Heart right ventricle (tissue), 16 donors: ENCODE measurements around the gene MBNL1. TPM values are rescaled to one million over a fixed set of nuclear protein-coding genes. Genes with fewer than 3 reads are reported as not detected.
A peak's percentile ranks its signal among the peaks of the same experiment; 100 is the strongest.

Experiments
- ATAC-seq, 8 donors: fragments of 200-7000 bp; cut with Tn5 transposase; one replicate each; pipeline ENCODE4 v1.9.1; 2020; ENCODE audit warnings: mild to moderate bottlenecking in 8 of 8, moderate library complexity in 8 of 8, moderate number of reproducible peaks in 1 of 8
- DNase-seq, 2 donors: peaks; one replicate each; pipeline ENCODE4 v3.0.0-alpha.2; 2020
- H3K27ac ChIP-seq, 10 donors: fragments of 200-600 bp; sonication (generic) in 2 of 10; one replicate each; pipeline versions ENCODE4 v1.5.0 to v1.8.0; 2020 to 2022; ENCODE audit warnings: mild to moderate bottlenecking in 3 of 10
- H3K27me3 ChIP-seq, 7 donors: fragments of 200-600 bp; one replicate each; pipeline ENCODE4 v1.8.0; 2021 to 2022; ENCODE audit warnings: mild to moderate bottlenecking in 2 of 7
- H3K36me3 ChIP-seq, 9 donors: fragments of 200-600 bp; sonication (generic) in 1 of 9; one replicate each; pipeline versions ENCODE4 v1.5.0 to v1.8.0; 2020 to 2022; ENCODE audit warnings: mild to moderate bottlenecking in 2 of 9
- H3K4me1 ChIP-seq, 9 donors: fragments of 200-600 bp; sonication (generic) in 1 of 9; one replicate each; pipeline versions ENCODE4 v1.5.0 to v1.8.0; 2020 to 2022; ENCODE audit warnings: mild to moderate bottlenecking in 4 of 9
- H3K4me3 ChIP-seq, 10 donors: fragments of 200-600 bp; sonication (generic) in 2 of 10; one replicate each; pipeline versions ENCODE4 v1.5.0 to v1.8.0; 2020 to 2022; ENCODE audit warnings: mild to moderate bottlenecking in 7 of 10, moderate library complexity in 2 of 10
- H3K9me3 ChIP-seq, 11 donors: fragments of 200-600 bp in 10 of 11; sonication (generic) in 2 of 11; one replicate each; pipeline versions ENCODE4 v1.5.0 to v1.8.0; 2013 to 2022; ENCODE audit warnings: mild to moderate bottlenecking in 2 of 11, control low read depth in 1 of 11, moderate library complexity in 1 of 11
- WGBS, 2 donors: extraction: QIAGEN DNeasy Blood & Tissue Kit; methylation state at CpG; one replicate each; pipeline ENCODE4 v1.1.7; 2013; ENCODE audit warnings: inconsistent platforms in 1 of 2; 5-methylcytosine and 5-hydroxymethylcytosine counted together
- intact Hi-C, 10 donors: fragments of 100-400 bp; cut with DNase I; formaldehyde crosslinking; loops; one replicate each; pipeline versions ENCODE4 v1.11.1 to v1.14.2; 2022
- polyA plus RNA-seq, 2 donors: library from polyadenylated mRNA; stranded (reverse); fragments of 200-250 nt; gene quantifications; one replicate each; pipeline ENCODE4 v1.2.3, GENCODE V29; 2013
- total RNA-seq, 10 donors: library from RNA; stranded (reverse); fragmentation: NEBNext Ultra II Directional in 3 of 10; extraction: Animal tissue kit (Norgen Biotek cat#: 25700) in 3 of 10; gene quantifications; one replicate each; pipeline versions ENCODE4 v1.2.1 to v1.2.4, GENCODE V29; 2021 to 2023
- TF ChIP-seq, protein P1 (sequence below), 9 donors: fragments of 200-600 bp; sonication (generic) in 2 of 9; IDR thresholded peaks; one replicate each; pipeline versions ENCODE4 v1.5.0 to v1.8.0; 2021 to 2022; ENCODE audit warnings: antibody characterized with exemption in 9 of 9, mild to moderate bottlenecking in 5 of 9, moderate library complexity in 1 of 9
- donor health status: Arrhythmogenic right ventricular cardiomyopathy.
- donor health status: ischemic (EF 13 %, LVEDD 7.1; RV severe dilation, severe dysfunction).
- donor health status: healthy with polysubstance abuse.
- donor health status: DM: no; HTN: yes; CAD: no.
- donor health status: DM: no; HTN: no; CAD: no.
- donor health status: ischemic (EF 25% LVEDD 6.9; RV normal size, moderate dysfunction).
- donor health status: ischemic (EF 25% LVEDD 5.7; RV mildly dilated, moderate dysfunction).
- donor health status: healthy.
- donor health status: DM: yes; HTN: yes; CAD: no.
- donor health status: Ischemic cardiomyopathy.
- donor health status: ischemic (EF 35%, LVEDD 5.7; RV mildly dilated, moderate dysfunction).
- donor health status: nonischemic (EF 11% LVEDD 7.7; RV severe dilation, severe dysfunction).
- donor health status: DM: yes; HTN: yes; CAD: no.
- donor health status: PGD.
- donor health status: ischemic (EF 29% LVEDD 5.4; RV normal size, mild dysfunction).
- donor health status: nonischemic (EF 23%, LVEDD 6.1; RV moderate dilation, normal function).

The MBNL1 gene
- total and polyA plus RNA-seq, 12 donors, result 33.1 to 236 (median 189) TPM

- ATAC-seq, result no peak
- intact Hi-C loops, result no loop called here
- 35 to 48% methylated on average over 2 of the region's 2 CpGs for WGBS, 2 donors
- Histone ChIP-seq H3K36me3 (no peaks in the 10 kb centered on the region), H3K27ac (peak overlapping the region in 1 of 10 donors; percentile 18), H3K27me3 (no peaks in the 10 kb centered on the region), H3K4me1 (peaks cover 2 to 85% (median 75%) of the 10 kb centered on the region in 9 donors), H3K9me3 (peaks cover 0 to 5% (median 0%) of the 10 kb centered on the region in 11 donors), H3K4me3 (no peak overlapping the region)
- TF ChIP-seq, protein P1, sequence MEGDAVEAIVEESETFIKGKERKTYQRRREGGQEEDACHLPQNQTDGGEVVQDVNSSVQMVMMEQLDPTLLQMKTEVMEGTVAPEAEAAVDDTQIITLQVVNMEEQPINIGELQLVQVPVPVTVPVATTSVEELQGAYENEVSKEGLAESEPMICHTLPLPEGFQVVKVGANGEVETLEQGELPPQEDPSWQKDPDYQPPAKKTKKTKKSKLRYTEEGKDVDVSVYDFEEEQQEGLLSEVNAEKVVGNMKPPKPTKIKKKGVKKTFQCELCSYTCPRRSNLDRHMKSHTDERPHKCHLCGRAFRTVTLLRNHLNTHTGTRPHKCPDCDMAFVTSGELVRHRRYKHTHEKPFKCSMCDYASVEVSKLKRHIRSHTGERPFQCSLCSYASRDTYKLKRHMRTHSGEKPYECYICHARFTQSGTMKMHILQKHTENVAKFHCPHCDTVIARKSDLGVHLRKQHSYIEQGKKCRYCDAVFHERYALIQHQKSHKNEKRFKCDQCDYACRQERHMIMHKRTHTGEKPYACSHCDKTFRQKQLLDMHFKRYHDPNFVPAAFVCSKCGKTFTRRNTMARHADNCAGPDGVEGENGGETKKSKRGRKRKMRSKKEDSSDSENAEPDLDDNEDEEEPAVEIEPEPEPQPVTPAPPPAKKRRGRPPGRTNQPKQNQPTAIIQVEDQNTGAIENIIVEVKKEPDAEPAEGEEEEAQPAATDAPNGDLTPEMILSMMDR (IDR thresholded peaks at IDR 0.05), result no peak
- DNase-seq, result no peak
Measured at GRCh38 chr3:152313430-152313829, 44.7 kb downstream of the MBNL1 start.

DNA sequence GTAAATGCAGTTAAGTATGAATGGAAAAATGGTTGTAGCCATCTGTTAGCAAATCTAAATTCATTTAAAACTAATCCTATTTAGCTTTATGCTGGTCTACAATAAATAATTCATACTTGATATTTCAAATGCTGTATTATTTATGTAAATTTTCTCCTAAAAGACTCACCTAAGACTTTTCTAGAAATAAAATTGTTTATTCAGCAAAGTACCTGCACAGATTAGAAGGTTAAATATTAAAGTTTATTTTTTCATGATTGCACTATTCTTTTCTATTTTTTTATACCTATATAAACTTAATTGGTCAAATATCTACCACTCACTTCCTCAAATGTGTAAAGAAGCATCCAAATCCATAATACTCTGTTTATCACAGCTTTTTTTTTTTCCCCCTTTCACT, 45.2 kb downstream of the MBNL1 start:
- Histone ChIP-seq H3K27ac (peak overlapping the region in 2 of 10 donors; percentile 41 to 51), H3K36me3 (no peaks in the 10 kb centered on the region), H3K4me1 (peaks cover 2 to 85% (median 75%) of the 10 kb centered on the region in 9 donors), H3K9me3 (peaks cover 0 to 5% (median 0%) of the 10 kb centered on the region in 11 donors), H3K27me3 (no peaks in the 10 kb centered on the region), H3K4me3 (no peak overlapping the region)
- TF ChIP-seq, protein P1 (IDR thresholded peaks at IDR 0.05), result no peak
- ATAC-seq (no peak), DNase-seq (no peak)
- intact Hi-C loops, result no loop called here

GRCh38 chr3:152314677-152315353, 46.1 kb downstream of the MBNL1 start:
- H3K4me3 ChIP-seq, result no peak overlapping the region
- ATAC-seq, result peak in 6 of 8 donors; percentile 11 to 70 (median 38)

DNA sequence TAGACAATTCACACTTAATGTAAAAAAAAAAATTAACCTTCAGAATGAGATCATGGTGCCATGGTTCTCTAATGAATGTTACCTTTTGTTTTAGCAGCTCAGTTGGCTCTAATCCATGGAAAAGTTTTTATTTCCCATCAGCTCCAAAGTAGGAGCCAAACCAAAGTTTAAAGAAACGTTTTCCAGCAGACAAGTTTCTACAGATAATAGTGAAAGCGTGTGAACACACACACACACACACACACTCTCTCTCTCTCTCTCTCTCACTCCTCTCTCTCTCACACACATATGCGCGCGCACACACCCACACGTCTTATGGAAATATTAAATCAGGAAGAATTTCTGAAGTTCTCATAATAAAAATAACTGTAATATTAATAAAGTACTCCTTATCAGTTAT, 46.9 kb downstream of the MBNL1 start:
- WGBS, 2 donors, result 47 to 62% methylated on average over 6 of the region's 6 CpGs
- intact Hi-C loops, result loop anchor here in 2 of 10 donors (5.0 kb wide), 2 partner anchors 48 to 72 kb away; partner anchors contain the start of gene MBNL1 (in 2 of the 2)
- TF ChIP-seq, protein P1 (IDR thresholded peaks at IDR 0.05), result no peak
- Histone ChIP-seq H3K27ac (peak overlapping the region in 9 of 10 donors; percentile 41 to 69 (median 51)), H3K36me3 (no peaks in the 10 kb centered on the region), H3K4me3 (no peak overlapping the region), H3K4me1 (peaks cover 5 to 85% (median 75%) of the 10 kb centered on the region in 9 donors), H3K27me3 (no peaks in the 10 kb centered on the region), H3K9me3 (peaks cover 0 to 5% (median 0%) of the 10 kb centered on the region in 11 donors)
- ATAC-seq, result peak; percentile 12 to 61 (median 37)
- DNase-seq, result no peak

More at GRCh38 chr3:152314677-152315353, 46.1 kb downstream of the MBNL1 start:
- WGBS, 2 donors, result 67 to 78% methylated on average over 3 of the region's 3 CpGs
- Histone ChIP-seq H3K27ac (peak overlapping the region in 9 of 10 donors; percentile 41 to 69 (median 51)), H3K4me1 (peaks cover 2 to 85% (median 75%) of the 10 kb centered on the region in 9 donors), H3K27me3 (no peaks in the 10 kb centered on the region), H3K36me3 (no peaks in the 10 kb centered on the region), H3K9me3 (peaks cover 0 to 5% (median 0%) of the 10 kb centered on the region in 11 donors)
- no peak for DNase-seq
- intact Hi-C loops, result loop anchor here in 2 of 10 donors (5.0 kb wide), 2 partner anchors 48 to 72 kb away; partner anchors contain the start of gene MBNL1 (in 2 of the 2)
- TF ChIP-seq, protein P1 (IDR thresholded peaks at IDR 0.05), result no peak
